Left renal pelvis (tissue), 4 donors: ENCODE results near the gene ALDOA. TPM values are rescaled to one million over a fixed set of nuclear protein-coding genes. Genes with fewer than 3 reads are reported as not detected.
"Not testable (repeated sequence)": the region's sequence is repeated elsewhere in the genome, so short reads cannot be mapped to it uniquely, and the experiment has no call there.

Experiments used
- DNase-seq, 4 donors: peaks; one replicate each; pipeline ENCODE4 v3.0.0-alpha.2; 2013; ENCODE audit warnings: low read depth in 4 of 4, low spot score in 3 of 4
- polyA plus RNA-seq, 4 donors: library from polyadenylated mRNA; unstranded; fragments of 120-200 nt; gene quantifications; one replicate each; pipeline ENCODE4 v1.2.1, GENCODE V29; 2013; ENCODE audit not compliant: insufficient read length in 4 of 4

Gene ALDOA
- polyA plus RNA-seq, 4 donors = 238 to 605 (median 502) TPM

- no peak for DNase-seq
Measured at GRCh38 chr16:30040221-30040620, 25.3 kb upstream of the ALDOA start.

- DNase-seq = not testable (repeated sequence)
Measured at GRCh38 chr16:30040690-30041089, 24.9 kb upstream of the ALDOA start.

- DNase-seq = no peak
Measured at GRCh38 chr16:30041841-30042240, 23.7 kb upstream of the ALDOA start.

- no peak for DNase-seq
Measured at GRCh38 chr16:30046178-30046577, 19.4 kb upstream of the ALDOA start.

- DNase-seq = no peak
Measured at GRCh38 chr16:30046588-30046987, 19.0 kb upstream of the ALDOA start.

GRCh38 chr16:30049871-30050270 is 15.7 kb upstream of the ALDOA start:
- DNase-seq = no peak

- no peak for DNase-seq
Measured at GRCh38 chr16:30051518-30051917, 14.0 kb upstream of the ALDOA start.

GRCh38 chr16:30052671-30053372 is 12.7 kb upstream of the ALDOA start:
- peak; percentile 73 to 81 (median 80) for DNase-seq

GRCh38 chr16:30053376-30054015 is 12.1 kb upstream of the ALDOA start:
- no peak for DNase-seq

- no peak for DNase-seq
Measured at GRCh38 chr16:30054451-30054850, 11.1 kb upstream of the ALDOA start.

GRCh38 chr16:30054959-30055553 is 10.5 kb upstream of the ALDOA start:
- no peak for DNase-seq

- no peak for DNase-seq
Measured at GRCh38 chr16:30060346-30060745, 5.2 kb upstream of the ALDOA start.

- no peak for DNase-seq
Measured at GRCh38 chr16:30060836-30061554, 4.6 kb upstream of the ALDOA start.

GRCh38 chr16:30063278-30063892 is 2.2 kb upstream of the ALDOA start:
- no peak for DNase-seq

- DNase-seq = no peak
Measured at GRCh38 chr16:30063893-30064728, 1.4 kb upstream of the ALDOA start.

GRCh38 chr16:30064729-30065101 is 845 bp upstream of the ALDOA start:
- no peak for DNase-seq

GRCh38 chr16:30065943-30066760 is 592 bp downstream of the ALDOA start:
- no peak for DNase-seq

- no peak for DNase-seq
Measured at GRCh38 chr16:30066761-30067583, 1.4 kb downstream of the ALDOA start.

GRCh38 chr16:30067584-30067916 is 2.0 kb downstream of the ALDOA start:
- no peak for DNase-seq
